Measurements from ENCODE around the gene FRMPD4.

The FRMPD4 gene

GRCh38 chrX:12349201-12349600, 210.9 kb downstream of the FRMPD4 start:
- POLR2A ChIA-PET: no interaction called here
- CTCF ChIA-PET: interaction anchor here (0.5 to 1.0 kb wide), 2 partner anchors 13 to 15 kb away, joined by 3 to 4 read pairs; no protein-coding TSS in a partner anchor
- DNase-seq (ENCODE audit: extremely low spot score): peak; percentile 12
- TF ChIP-seq SUZ12 (IDR thresholded peaks at IDR 0.05): no peak
- TF ChIP-seq PKNOX1 (IDR thresholded peaks at IDR 0.05): no peak
- no peak for TF ChIP-seq ZNF384 (IDR thresholded peaks at IDR 0.05)
- no peak for TF ChIP-seq NFRKB (IDR thresholded peaks at IDR 0.05)
- no peak for TF ChIP-seq FOXK2 (IDR thresholded peaks at IDR 0.05)
- TF ChIP-seq L3MBTL2 (conservative IDR thresholded peaks at IDR 0.05): no peak
- no peak for TF ChIP-seq SP1 (IDR thresholded peaks at IDR 0.05)
- no peak for TF ChIP-seq TARDBP (IDR thresholded peaks at IDR 0.05)
- TF ChIP-seq FOXM1 (IDR thresholded peaks at IDR 0.05; ENCODE audit: borderline replicate concordance): no peak
- TF ChIP-seq BHLHE40 (IDR thresholded peaks at IDR 0.05; ENCODE audit: borderline replicate concordance): no peak
- TF ChIP-seq LEF1 (IDR thresholded peaks at IDR 0.05; ENCODE audit: borderline replicate concordance): no peak
- no peak for TF ChIP-seq HDGF (IDR thresholded peaks at IDR 0.05; ENCODE audit: borderline replicate concordance)
- TF ChIP-seq FOXA1 (IDR thresholded peaks at IDR 0.05): no peak
- TF ChIP-seq ARNT (IDR thresholded peaks at IDR 0.05): no peak

DNA sequence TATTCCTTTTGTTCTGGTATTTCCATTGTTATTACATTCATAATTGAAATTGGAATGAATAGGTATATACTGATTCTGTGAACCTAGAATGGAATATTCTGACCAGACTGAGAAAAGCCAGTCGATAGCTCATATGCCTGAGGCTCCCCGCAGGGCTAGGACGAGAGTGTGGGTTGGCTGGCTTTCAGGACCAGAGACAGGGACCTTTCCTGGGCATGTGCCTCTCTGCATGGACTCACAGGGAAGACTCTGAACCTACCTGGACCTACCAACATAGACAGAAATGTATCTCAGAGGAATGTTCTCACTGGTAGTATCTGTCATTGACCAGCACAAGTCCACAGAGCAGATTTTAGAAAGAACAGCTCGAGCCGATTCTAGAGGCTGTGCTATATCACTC, 214.6 kb downstream of the FRMPD4 start:
- TF ChIP-seq FOXM1 (IDR thresholded peaks at IDR 0.05; ENCODE audit: borderline replicate concordance) (no peak), CTBP1 (IDR thresholded peaks at IDR 0.05; ENCODE audit: borderline replicate concordance) (no peak)
- no peak for DNase-seq (ENCODE audit: extremely low spot score)
- ChIA-PET POLR2A (no interaction called here), CTCF (no interaction called here)

- CTCF ChIA-PET: no interaction called here
- POLR2A ChIA-PET: no interaction called here
- TF ChIP-seq TARDBP (IDR thresholded peaks at IDR 0.05) (no peak), FOXA1 (IDR thresholded peaks at IDR 0.05) (no peak), ELF4 (IDR thresholded peaks at IDR 0.05) (no peak), SUZ12 (IDR thresholded peaks at IDR 0.05) (no peak), SP1 (IDR thresholded peaks at IDR 0.05) (no peak)
- DNase-seq (ENCODE audit: extremely low spot score): no peak
These were observed 222.1 kb downstream of the FRMPD4 start for GRCh38 chrX:12360383-12360782.

- TF ChIP-seq TARDBP (IDR thresholded peaks at IDR 0.05): no peak
- no peak for TF ChIP-seq ELF4 (IDR thresholded peaks at IDR 0.05)
- TF ChIP-seq NFRKB (IDR thresholded peaks at IDR 0.05): no peak
- no peak for TF ChIP-seq HDGF (IDR thresholded peaks at IDR 0.05; ENCODE audit: borderline replicate concordance)
- TF ChIP-seq ZNF384 (IDR thresholded peaks at IDR 0.05): no peak
- TF ChIP-seq FOXA1 (IDR thresholded peaks at IDR 0.05): no peak
- TF ChIP-seq PKNOX1 (IDR thresholded peaks at IDR 0.05): no peak
- no peak for TF ChIP-seq FOXM1 (IDR thresholded peaks at IDR 0.05; ENCODE audit: borderline replicate concordance)
- no peak for TF ChIP-seq BHLHE40 (IDR thresholded peaks at IDR 0.05; ENCODE audit: borderline replicate concordance)
- TF ChIP-seq LEF1 (IDR thresholded peaks at IDR 0.05; ENCODE audit: borderline replicate concordance): no peak
- no peak for TF ChIP-seq CTBP1 (IDR thresholded peaks at IDR 0.05; ENCODE audit: borderline replicate concordance)
- TF ChIP-seq SUZ12 (IDR thresholded peaks at IDR 0.05): no peak
- TF ChIP-seq SP1 (IDR thresholded peaks at IDR 0.05): no peak
- no peak for TF ChIP-seq FOXK2 (IDR thresholded peaks at IDR 0.05)
- no peak for TF ChIP-seq L3MBTL2 (conservative IDR thresholded peaks at IDR 0.05)
- TF ChIP-seq ARNT (IDR thresholded peaks at IDR 0.05): no peak
- no peak for DNase-seq (ENCODE audit: extremely low spot score)
- POLR2A ChIA-PET: no interaction called here
- CTCF ChIA-PET: no interaction called here
These were observed 222.8 kb downstream of the FRMPD4 start for GRCh38 chrX:12360986-12361598.

DNA sequence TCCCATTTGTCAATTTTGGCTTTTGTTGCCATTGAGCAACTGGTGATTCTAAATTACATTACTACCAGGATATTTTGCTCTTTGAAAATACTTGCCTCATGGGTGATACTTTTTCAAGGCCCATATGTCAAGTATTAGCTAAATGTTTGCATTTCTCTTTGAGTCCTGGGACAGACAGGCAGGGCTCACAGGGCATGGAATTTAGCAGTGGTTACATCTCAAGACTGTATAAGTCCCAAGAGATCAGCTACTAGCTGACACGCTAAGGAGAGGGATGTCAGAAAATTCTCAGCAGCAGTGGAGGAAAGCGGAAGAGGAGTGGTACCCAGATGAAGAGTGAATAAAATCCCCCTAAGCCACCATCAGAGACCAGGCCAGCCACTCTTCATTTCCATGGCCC, 224.9 kb downstream of the FRMPD4 start:
- no peak for DNase-seq (ENCODE audit: extremely low spot score)
- TF ChIP-seq TARDBP (IDR thresholded peaks at IDR 0.05) (no peak), ELF4 (IDR thresholded peaks at IDR 0.05) (no peak), ZNF384 (IDR thresholded peaks at IDR 0.05) (no peak), HDGF (IDR thresholded peaks at IDR 0.05; ENCODE audit: borderline replicate concordance) (no peak), ARNT (IDR thresholded peaks at IDR 0.05) (no peak), FOXM1 (IDR thresholded peaks at IDR 0.05; ENCODE audit: borderline replicate concordance) (no peak), LEF1 (IDR thresholded peaks at IDR 0.05; ENCODE audit: borderline replicate concordance) (no peak), SUZ12 (IDR thresholded peaks at IDR 0.05) (no peak), CTBP1 (IDR thresholded peaks at IDR 0.05; ENCODE audit: borderline replicate concordance) (no peak), BHLHE40 (IDR thresholded peaks at IDR 0.05; ENCODE audit: borderline replicate concordance) (no peak), FOXK2 (IDR thresholded peaks at IDR 0.05) (no peak), SP1 (IDR thresholded peaks at IDR 0.05) (no peak), PKNOX1 (IDR thresholded peaks at IDR 0.05) (no peak), L3MBTL2 (conservative IDR thresholded peaks at IDR 0.05) (no peak), FOXA1 (IDR thresholded peaks at IDR 0.05) (no peak), NFRKB (IDR thresholded peaks at IDR 0.05) (no peak)
- POLR2A ChIA-PET: no interaction called here
- CTCF ChIA-PET: no interaction called here

GRCh38 chrX:12366440-12366839, 228.2 kb downstream of the FRMPD4 start:
- POLR2A ChIA-PET: no interaction called here
- no peak for DNase-seq (ENCODE audit: extremely low spot score)
- TF ChIP-seq PKNOX1 (IDR thresholded peaks at IDR 0.05) (no peak), HDGF (IDR thresholded peaks at IDR 0.05; ENCODE audit: borderline replicate concordance) (no peak), FOXK2 (IDR thresholded peaks at IDR 0.05) (no peak), BHLHE40 (IDR thresholded peaks at IDR 0.05; ENCODE audit: borderline replicate concordance) (no peak), CTBP1 (IDR thresholded peaks at IDR 0.05; ENCODE audit: borderline replicate concordance) (no peak), TARDBP (IDR thresholded peaks at IDR 0.05) (no peak), FOXA1 (IDR thresholded peaks at IDR 0.05) (no peak), ARNT (IDR thresholded peaks at IDR 0.05) (no peak), SUZ12 (IDR thresholded peaks at IDR 0.05) (no peak), ZNF384 (IDR thresholded peaks at IDR 0.05) (no peak), NFRKB (IDR thresholded peaks at IDR 0.05) (no peak)
- CTCF ChIA-PET: no interaction called here

Measured in HEK293T (cell line).